GM12801 (cell line): ENCODE data around the gene LIMK1.

Experiments used
- TF ChIP-seq, protein P1 (sequence below): IDR thresholded peaks from one replicate; pipeline ENCODE4 v1.5.1; 2011; ENCODE audit warnings: control low read depth; ENCODE audit not compliant: insufficient read length; ENCODE audit errors: extremely low read depth

Gene LIMK1

GRCh38 chr7:74066626-74067025, 17.0 kb upstream of the LIMK1 start:
- TF ChIP-seq, protein P1, sequence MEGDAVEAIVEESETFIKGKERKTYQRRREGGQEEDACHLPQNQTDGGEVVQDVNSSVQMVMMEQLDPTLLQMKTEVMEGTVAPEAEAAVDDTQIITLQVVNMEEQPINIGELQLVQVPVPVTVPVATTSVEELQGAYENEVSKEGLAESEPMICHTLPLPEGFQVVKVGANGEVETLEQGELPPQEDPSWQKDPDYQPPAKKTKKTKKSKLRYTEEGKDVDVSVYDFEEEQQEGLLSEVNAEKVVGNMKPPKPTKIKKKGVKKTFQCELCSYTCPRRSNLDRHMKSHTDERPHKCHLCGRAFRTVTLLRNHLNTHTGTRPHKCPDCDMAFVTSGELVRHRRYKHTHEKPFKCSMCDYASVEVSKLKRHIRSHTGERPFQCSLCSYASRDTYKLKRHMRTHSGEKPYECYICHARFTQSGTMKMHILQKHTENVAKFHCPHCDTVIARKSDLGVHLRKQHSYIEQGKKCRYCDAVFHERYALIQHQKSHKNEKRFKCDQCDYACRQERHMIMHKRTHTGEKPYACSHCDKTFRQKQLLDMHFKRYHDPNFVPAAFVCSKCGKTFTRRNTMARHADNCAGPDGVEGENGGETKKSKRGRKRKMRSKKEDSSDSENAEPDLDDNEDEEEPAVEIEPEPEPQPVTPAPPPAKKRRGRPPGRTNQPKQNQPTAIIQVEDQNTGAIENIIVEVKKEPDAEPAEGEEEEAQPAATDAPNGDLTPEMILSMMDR: no peak

GRCh38 chr7:74068378-74069085, 15.1 kb upstream of the LIMK1 start:
- TF ChIP-seq, protein P1: no peak

DNA sequence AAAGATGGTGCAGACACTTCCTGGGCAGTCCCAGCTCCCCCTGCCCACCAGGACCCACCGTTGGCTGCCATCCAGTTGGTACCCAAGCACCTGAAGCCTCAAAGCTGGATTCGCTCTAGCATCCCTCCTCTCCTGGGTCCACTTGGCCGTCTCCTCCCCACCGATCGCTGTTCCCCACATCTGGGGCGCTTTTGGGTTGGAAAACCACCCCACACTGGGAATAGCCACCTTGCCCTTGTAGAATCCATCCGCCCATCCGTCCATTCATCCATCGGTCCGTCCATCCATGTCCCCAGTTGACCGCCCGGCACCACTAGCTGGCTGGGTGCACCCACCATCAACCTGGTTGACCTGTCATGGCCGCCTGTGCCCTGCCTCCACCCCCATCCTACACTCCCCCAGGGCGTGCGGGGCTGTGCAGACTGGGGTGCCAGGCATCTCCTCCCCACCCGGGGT, 14.5 kb upstream of the LIMK1 start:
- TF ChIP-seq, protein P1: no peak

- TF ChIP-seq, protein P1: no peak
Measured at GRCh38 chr7:74069790-74070618, 13.6 kb upstream of the LIMK1 start.

- TF ChIP-seq, protein P1: no peak
Measured at GRCh38 chr7:74070619-74070921, 13.0 kb upstream of the LIMK1 start.

DNA sequence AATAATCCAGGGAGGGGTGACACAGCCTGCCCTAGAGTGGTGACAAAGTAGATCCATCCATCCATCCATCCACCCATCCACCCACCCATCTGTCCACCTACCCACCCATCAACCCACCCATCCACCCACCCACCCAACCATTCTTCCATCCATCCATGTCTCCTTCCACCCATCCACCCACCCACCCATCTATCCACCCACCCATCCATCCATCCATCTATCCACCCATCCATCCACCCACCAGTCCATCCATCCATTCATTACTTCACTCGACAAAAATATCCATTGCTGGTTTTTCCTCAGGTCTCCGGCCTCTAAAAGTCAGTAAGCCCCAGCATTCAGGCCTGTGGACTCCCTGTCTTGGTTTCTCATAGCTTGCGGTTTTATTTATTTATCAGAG, 12.5 kb upstream of the LIMK1 start:
- TF ChIP-seq, protein P1: no peak

DNA sequence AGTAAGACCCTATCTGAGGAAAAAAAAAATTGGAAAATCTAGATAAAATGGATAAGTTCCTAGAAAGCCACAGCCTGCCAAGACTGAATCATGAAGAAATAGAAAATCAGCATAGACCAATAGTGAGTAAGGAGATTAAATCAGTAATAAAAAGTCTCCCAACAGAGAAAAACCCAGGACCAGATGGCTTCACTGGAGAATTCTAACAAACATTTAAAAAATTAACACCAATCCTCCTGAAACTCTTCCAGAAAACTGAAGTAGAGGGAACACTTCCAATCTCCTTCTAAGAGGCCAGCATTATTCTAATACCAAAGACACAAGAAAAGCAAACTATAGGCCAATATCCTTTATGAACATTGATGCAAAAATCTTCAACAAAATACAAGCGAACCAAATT, 8.8 kb upstream of the LIMK1 start:
- TF ChIP-seq, protein P1: no peak
